ENCODE data around the gene RPS24.

The RPS24 gene

DNA sequence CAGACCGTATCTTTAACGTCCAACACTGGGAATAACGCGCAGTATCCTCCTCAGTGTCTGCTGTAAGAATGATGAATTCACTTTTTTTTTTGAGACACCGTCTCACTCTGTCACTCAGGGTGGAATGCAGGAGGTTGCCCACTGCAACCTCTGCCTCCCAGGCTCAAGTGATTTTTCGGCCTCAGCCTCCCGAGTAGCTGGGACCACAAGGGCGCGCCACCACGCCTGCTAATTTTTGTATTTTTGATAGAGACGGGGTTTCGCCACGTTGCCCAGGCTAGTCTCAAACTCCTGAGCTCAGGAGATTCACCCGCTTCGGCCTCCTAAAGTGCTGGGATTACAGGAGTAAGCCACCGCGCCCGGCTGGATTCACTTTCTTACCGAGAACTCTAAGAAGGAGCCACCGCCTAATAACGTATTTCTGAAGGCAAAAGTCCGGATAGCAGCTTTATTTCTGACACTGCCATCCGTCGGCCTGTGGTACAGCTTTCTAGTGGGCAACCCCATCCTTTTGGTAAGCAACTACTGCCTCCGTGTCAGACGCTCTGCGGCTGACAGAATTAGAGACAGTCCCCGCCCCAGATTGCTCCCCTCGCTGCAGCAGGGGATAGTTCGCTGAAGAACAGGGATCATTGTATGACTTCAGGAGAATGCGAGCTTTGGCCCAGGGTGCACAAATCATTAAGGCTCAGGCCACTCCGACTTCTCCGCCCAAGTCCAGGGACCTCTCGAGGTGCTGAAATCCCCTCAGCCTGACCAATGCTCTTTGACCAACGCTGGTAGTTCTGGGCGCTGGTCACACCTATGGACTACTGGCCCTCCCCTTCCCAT is 5.0 kb upstream of the RPS24 start:
- peak in 1 of 2 donors; percentile 19 for DNase-seq

GRCh38 chr10:78029269-78030226 is 4.1 kb upstream of the RPS24 start, which contains the start of gene POLR3A:
Gene POLR3A (minus strand): TSS chr10:78029515. CDS start chr10:78029407, 108 bp downstream.
- peak; percentile 69 to 92 for DNase-seq

- no peak for DNase-seq
Measured at GRCh38 chr10:78033387-78033636, 351 bp upstream of the RPS24 start.

GRCh38 chr10:78035025-78035424 is 1.4 kb downstream of the RPS24 start:
- DNase-seq, result no peak

- no peak for DNase-seq
Measured at GRCh38 chr10:78035437-78035836, 1.8 kb downstream of the RPS24 start.

- no peak for DNase-seq
Measured at GRCh38 chr10:78035933-78036583, 2.4 kb downstream of the RPS24 start.

- DNase-seq, result no peak
Measured at GRCh38 chr10:78038105-78038504, 4.4 kb downstream of the RPS24 start.

DNA sequence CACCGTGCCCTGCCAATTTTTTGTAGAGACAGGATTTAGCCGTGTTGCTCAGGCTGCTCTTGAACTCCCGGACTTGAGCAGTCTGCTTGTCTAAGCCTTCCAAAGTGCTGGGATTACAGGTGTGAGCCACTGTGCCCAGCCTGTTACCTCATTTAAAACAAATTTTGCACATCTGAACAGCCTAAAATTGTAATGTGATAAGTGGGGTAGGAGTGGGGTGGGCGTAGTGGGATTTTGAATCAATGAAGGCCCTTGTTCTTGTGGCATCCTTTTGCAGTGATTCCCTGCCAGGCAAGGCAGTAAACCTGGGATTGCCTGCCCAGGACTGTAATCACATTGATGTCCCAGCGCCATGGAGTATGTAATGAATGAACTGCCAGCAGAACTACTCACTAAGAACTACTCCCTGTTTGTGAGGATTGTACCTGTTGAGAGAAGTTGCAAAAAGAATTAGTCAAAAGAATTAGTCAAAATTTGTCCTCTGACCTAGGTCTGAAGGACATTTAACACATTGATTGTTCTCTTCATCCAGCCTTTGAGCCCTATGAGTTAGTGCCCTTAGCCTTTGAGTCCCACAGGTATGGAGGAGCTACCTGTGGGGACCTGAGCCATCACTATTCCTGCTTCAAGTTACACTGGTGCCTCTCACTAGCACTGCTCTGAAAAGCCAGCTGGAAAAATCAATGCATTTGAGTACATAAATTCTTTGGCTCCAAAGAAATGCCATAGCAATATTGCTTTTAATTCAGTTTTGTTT is 5.3 kb downstream of the RPS24 start:
- no peak for DNase-seq

DNA sequence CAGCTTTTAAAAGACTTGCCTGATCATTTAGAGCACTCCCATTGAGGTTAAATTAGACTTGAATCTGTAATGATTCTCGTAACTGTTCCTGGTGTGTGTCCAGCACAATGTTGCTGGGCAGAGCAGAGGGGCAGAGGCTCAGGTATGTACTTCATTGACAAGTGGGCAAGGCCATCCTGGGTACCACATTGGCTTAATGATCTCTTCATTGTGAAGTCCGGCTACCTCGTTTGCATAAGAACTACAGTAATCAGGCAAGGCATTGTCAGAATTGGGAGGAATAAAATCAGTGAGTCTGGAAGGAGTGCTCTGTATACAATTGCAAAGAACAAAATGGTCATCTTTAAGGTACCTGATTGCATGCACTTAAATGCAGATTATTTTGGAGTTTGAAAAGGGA is 6.1 kb downstream of the RPS24 start:
- no peak for DNase-seq

GRCh38 chr10:78041170-78042057 is 7.8 kb downstream of the RPS24 start:
- no peak for DNase-seq

DNA sequence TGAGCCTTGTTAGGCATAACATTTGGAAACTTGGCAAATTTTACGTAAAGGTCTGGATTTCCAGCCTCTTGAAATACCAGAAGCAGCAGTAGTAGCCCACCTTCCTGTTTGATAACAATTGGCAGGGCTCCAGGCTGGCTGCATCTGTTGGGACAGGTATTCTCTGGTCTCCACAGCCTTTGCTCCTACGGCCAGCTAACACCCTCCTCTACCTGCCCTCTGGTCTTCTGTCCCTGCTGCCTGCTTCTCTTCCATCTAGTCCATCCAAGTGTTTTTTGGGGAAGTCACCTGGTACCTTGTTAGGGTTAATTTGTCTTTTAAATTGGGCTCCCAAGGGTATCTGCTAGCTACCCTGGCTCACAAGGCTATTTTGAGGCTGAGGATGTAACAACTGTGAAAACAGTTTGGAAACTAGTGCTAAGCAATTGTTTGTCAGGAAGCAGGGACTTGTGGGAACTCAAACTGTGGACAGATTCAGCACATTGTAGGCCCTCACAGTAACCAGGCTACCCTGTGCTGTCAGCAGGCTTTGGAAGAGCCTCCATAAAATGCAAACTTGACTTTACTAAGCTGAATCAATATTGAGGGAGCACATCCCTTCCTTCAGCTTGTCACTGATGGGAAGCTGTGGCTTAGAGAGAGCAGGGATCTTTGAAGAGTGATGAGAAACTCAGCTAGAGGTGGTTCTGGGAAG is 8.5 kb downstream of the RPS24 start:
- no peak for DNase-seq

DNA sequence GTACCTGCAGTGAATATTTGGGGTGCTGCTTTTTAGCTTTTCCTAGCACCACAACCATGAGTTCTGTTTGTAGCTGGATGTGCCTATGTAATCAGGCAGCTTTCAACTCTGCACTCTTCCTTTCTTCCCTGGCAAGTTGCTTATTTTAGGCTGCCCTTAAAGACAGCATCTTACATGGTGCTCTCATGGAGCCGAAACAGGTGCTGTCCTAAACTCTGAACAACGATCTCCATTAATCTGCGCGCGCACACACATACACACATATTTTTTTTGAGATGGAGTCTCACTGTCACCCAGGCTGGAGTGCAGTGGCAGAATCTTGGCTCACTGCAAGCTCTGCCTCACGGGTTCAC is 9.1 kb downstream of the RPS24 start:
- DNase-seq, result no peak

GRCh38 chr10:78044179-78044578 is 10.5 kb downstream of the RPS24 start:
- no peak for DNase-seq

DNA sequence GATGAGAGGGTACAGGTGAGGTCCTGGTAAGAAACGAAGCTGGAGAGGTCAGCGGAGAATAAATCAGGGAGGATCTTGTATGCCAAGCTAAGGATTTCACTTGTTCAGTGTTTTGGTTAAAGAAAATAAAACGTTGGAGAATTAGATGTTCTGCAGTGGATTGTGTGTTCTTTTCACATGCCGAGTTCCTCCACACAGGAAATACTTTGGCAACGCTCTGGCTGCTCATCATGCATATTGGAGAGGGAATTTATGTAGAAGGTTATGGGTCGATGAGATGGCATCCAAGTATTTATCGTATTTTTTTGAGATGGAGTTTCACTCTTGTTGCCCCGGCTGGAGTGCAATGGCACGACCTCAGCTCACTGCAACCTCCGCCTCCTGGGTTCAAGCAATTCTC is 11.0 kb downstream of the RPS24 start:
- no peak for DNase-seq

GRCh38 chr10:78045237-78045636 is 11.6 kb downstream of the RPS24 start:
- no peak for DNase-seq

- DNase-seq, result no peak
Measured at GRCh38 chr10:78045856-78046255, 12.2 kb downstream of the RPS24 start.

DNA sequence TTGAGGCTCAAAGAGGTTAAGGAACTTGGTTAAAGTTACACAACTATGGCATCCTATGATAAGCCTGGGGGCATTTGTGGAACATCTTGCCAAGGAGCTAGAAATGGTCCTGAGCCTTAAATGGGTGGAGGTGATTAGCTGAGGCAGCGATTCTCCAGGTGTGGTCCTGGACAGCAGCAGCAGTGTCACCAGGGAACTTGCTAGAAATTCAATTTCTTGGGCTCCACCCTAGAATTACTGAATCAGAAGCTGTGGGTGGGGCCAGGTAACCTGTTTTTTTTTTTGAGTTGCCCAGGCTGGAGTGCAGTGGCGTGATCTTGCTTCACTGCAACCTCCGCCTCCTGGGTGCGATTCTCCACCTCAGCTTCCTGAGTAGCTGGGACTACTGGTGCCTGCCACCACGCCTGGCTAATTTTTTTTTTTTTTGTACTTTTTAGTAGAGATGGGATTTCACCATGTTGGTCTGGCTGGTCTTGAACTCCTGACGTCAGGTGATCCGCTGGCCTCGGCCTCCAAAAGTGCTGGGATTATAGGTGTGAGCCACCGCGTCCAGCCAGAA is 13.1 kb downstream of the RPS24 start:
- no peak for DNase-seq

DNA sequence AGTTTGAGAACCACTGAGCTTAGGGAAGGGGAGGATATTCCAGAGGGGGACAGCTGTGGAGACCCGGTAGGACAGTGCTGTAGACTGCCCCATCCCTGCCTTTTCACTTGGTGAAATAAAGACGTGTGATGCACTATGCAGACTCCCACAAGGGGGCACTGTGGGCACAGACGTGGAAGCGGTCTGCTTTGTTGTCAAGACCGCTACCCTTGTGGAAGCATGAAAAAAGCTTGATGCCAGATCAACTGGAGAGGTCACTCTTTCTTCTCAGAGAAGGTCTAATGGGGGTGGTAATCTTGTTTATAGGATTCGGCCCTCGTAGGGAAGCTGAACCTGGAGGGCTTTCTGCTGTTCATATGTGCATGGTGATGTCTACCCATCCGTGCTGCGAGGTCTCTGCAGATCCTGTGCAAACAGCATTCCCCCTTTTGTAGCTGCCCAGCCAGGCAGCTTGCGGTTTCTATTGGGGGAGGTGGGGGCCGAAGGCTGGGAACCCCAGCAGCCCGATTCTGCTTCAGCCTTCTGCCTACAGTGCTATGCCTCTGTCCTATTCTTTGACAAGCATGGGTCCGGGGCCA is 13.7 kb downstream of the RPS24 start:
- peak; percentile 39 to 48 for DNase-seq

DNA sequence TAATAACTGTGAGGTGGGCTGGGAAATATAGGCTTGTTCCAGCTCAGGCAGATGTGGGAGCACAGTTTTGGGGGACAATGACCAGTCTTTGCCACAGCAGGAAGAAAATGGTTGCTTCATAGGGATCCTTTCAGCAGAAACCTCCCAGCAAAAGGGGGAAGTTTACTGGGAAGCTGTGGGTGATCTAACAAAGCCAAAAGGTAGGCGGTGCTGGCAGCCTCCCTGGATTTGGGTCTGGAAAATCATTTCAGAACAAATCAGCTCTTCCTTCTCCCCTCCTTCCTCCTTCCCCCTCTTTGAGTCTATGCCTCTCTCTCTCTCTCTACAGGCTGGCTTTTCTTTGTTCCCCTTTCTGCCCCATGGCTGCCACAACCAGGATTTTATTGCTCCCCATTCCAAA is 16.2 kb downstream of the RPS24 start:
- no peak for DNase-seq

- no peak for DNase-seq
Measured at GRCh38 chr10:78053211-78053868, 19.7 kb downstream of the RPS24 start.

All from bone marrow (tissue), 2 donors.